ENCODE results near the gene PPP2R2C. TPM values are rescaled to one million over a fixed set of nuclear protein-coding genes. Genes with fewer than 3 reads are reported as not detected.

Gene PPP2R2C
- polyA plus RNA-seq, 1 donor (not counting 4 experiments of a cell fraction or from before 2014, with no cell fraction given): 12.3 TPM

- dilution Hi-C loops (cut with MboI; ENCODE audit: extremely low pct_ligation_motif_present, low sequenced_read_pairs): no loop called here
- no peak for FAIRE-seq
- Histone ChIP-seq H2AFZ (ENCODE audit: control insufficient read depth, low read length) (no peak overlapping the region), H3K9ac (ENCODE audit: control insufficient read depth, extremely low read depth, insufficient read depth, low read length) (no peak overlapping the region), H3K4me3 (ENCODE audit: control insufficient read depth in 2 of 3, extremely low read depth in 1 of 3, insufficient read depth in 2 of 3, low read depth in 1 of 3, low read length in 3 of 3) (no peak overlapping the region), H3K4me1 (ENCODE audit: control insufficient read depth, extremely low read depth, insufficient read depth, low read length) (peaks cover 3% of the 10 kb centered on the region), H3K9me3 (ENCODE audit: control insufficient read depth, low read depth, low read length) (no peaks in the 10 kb centered on the region), H3K9me1 (ENCODE audit: control insufficient read depth, extremely low read depth, insufficient read depth, low read length) (no peaks in the 10 kb centered on the region), H3K27ac (ENCODE audit: control insufficient read depth, insufficient read depth, low read length) (no peak overlapping the region), H4K20me1 (ENCODE audit: control insufficient read depth, extremely low read depth, insufficient read depth, low read length) (no peaks in the 10 kb centered on the region), H3K79me2 (ENCODE audit: control insufficient read depth, insufficient read depth, low read length) (no peaks in the 10 kb centered on the region), H3K27me3 (ENCODE audit: control insufficient read depth, extremely low read depth, insufficient read depth, low read length) (peaks cover 6% of the 10 kb centered on the region), H3K36me3 (ENCODE audit: control insufficient read depth in 2 of 2, extremely low read depth in 1 of 2, insufficient read depth in 2 of 2, low read length in 2 of 2) (no peaks in the 10 kb centered on the region), H3K4me2 (ENCODE audit: control insufficient read depth, extremely low read depth, insufficient read depth, low read depth, low read length) (no peak overlapping the region)
- TF ChIP-seq EZH2 (IDR thresholded peaks at IDR 0.05; ENCODE audit: low read length): no peak
- no peak for TF ChIP-seq CTCF (optimal IDR thresholded peaks at IDR 0.05 in 1 of 3, IDR thresholded peaks at IDR 0.05 in 1 of 3, conservative IDR thresholded peaks at IDR 0.05 in 1 of 3; ENCODE audit: extremely low read depth in 1 of 3, insufficient read depth in 2 of 3, low read length in 3 of 3)
- DNase-seq (ENCODE audit: low read depth, low spot score): no peak
These were observed 75.6 kb downstream of the PPP2R2C start for GRCh38 chr4:6396696-6397236.

- no peaks in the 10 kb centered on the region for H4K20me1 ChIP-seq (ENCODE audit: control insufficient read depth, extremely low read depth, insufficient read depth, low read length)
- DNase-seq (ENCODE audit: low read depth, low spot score) (no peak), FAIRE-seq (no peak)
- H3K79me2 ChIP-seq (ENCODE audit: control insufficient read depth, insufficient read depth, low read length): no peaks in the 10 kb centered on the region
- H3K36me3 ChIP-seq (ENCODE audit: control insufficient read depth in 2 of 2, extremely low read depth in 1 of 2, insufficient read depth in 2 of 2, low read length in 2 of 2): no peaks in the 10 kb centered on the region
- H3K27ac ChIP-seq (ENCODE audit: control insufficient read depth, insufficient read depth, low read length): no peak overlapping the region
- dilution Hi-C loops (cut with MboI; ENCODE audit: extremely low pct_ligation_motif_present, low sequenced_read_pairs): no loop called here
- H2AFZ ChIP-seq (ENCODE audit: control insufficient read depth, low read length): no peak overlapping the region
- TF ChIP-seq EZH2 (IDR thresholded peaks at IDR 0.05; ENCODE audit: low read length) (no peak), CTCF (optimal IDR thresholded peaks at IDR 0.05 in 1 of 3, IDR thresholded peaks at IDR 0.05 in 1 of 3, conservative IDR thresholded peaks at IDR 0.05 in 1 of 3; ENCODE audit: extremely low read depth in 1 of 3, insufficient read depth in 2 of 3, low read length in 3 of 3) (no peak)
- peaks cover 11% of the 10 kb centered on the region for H3K4me1 ChIP-seq (ENCODE audit: control insufficient read depth, extremely low read depth, insufficient read depth, low read length)
- H3K27me3 ChIP-seq (ENCODE audit: control insufficient read depth, extremely low read depth, insufficient read depth, low read length): peaks cover 6% of the 10 kb centered on the region
- no peaks in the 10 kb centered on the region for H3K9me1 ChIP-seq (ENCODE audit: control insufficient read depth, extremely low read depth, insufficient read depth, low read length)
- no peaks in the 10 kb centered on the region for H3K9me3 ChIP-seq (ENCODE audit: control insufficient read depth, low read depth, low read length)
- H3K9ac ChIP-seq (ENCODE audit: control insufficient read depth, extremely low read depth, insufficient read depth, low read length): no peak overlapping the region
- H3K4me2 ChIP-seq (ENCODE audit: control insufficient read depth, extremely low read depth, insufficient read depth, low read depth, low read length): no peak overlapping the region
- H3K4me3 ChIP-seq (ENCODE audit: control insufficient read depth in 2 of 3, extremely low read depth in 1 of 3, insufficient read depth in 2 of 3, low read depth in 1 of 3, low read length in 3 of 3): no peak overlapping the region
These were observed 76.8 kb downstream of the PPP2R2C start for GRCh38 chr4:6395466-6396228.
